HepG2 (cell line): ENCODE measurements around the gene RAB35. TPM values are rescaled to one million over a fixed set of nuclear protein-coding genes. Genes with fewer than 3 reads are reported as not detected.

Source experiments
- ATAC-seq: fragments of 200-7000 bp; cut with Tn5 transposase; 3 replicates; pipeline ENCODE4 v1.9.1; 2020; ENCODE audit warnings: mild to moderate bottlenecking, moderate library complexity
- BruUV-seq: library from RNA; stranded (reverse); fragments of 400-500 nt; replicated peaks from 2 replicates; lab custom pipeline; 2021; lab: Mats Ljungman, UMichigan
- CTCF ChIA-PET: fragments of 300-600 bp; formaldehyde crosslinking; extraction: SDS; loops from one replicate; lab custom pipeline; 2021; ENCODE audit warnings: low total read pairs, inconsistent platforms, low intra/inter-chr PET ratio; lab: Yijun Ruan, JAX
- POLR2A ChIA-PET: fragments of 350-600 bp; sonication (Branson Sonifier 250); formaldehyde crosslinking; loops from one replicate; lab custom pipeline; 2020; ENCODE audit warnings: antibody characterized with exemption, inconsistent platforms; lab: Yijun Ruan, JAX
- DNase-seq: peaks from one replicate; pipeline ENCODE4 v3.0.0-alpha.2; 2015; ENCODE audit warnings: low spot score
- FAIRE-seq: peaks from 3 replicates; lab custom pipeline; 2011; peaks lifted over from hg19 to GRCh38; lab: Jason Lieb, UNC
- H2AFZ ChIP-seq: one replicate; pipeline ENCODE4 v1.6.1; 2011; ENCODE audit warnings: low read length, inconsistent platforms
- H3K27ac ChIP-seq: fragments of 300-600 bp; 3 replicates; pipeline ENCODE4 v1.8.0; 2011; ENCODE audit warnings: mixed run types, mild to moderate bottlenecking, mixed read lengths, low read length, inconsistent platforms; ENCODE audit not compliant: insufficient read depth; ENCODE audit errors: extremely low read length
- H3K27me3 ChIP-seq, 2 experiments: fragments of 200-600 bp in 1 of 2; 2 replicates in 1 of 2; 3 replicates in 1 of 2; pipeline versions ENCODE4 v1.6.0 to v1.8.0; 2011; ENCODE audit warnings: low read length in 2 of 2, mild to moderate bottlenecking in 2 of 2, moderate library complexity in 2 of 2, inconsistent platforms in 1 of 2; ENCODE audit not compliant: insufficient read depth in 2 of 2, control insufficient read depth in 1 of 2
- H3K36me3 ChIP-seq, 2 experiments: fragments of 200-600 bp in 1 of 2; replicated peaks in 1 of 2; 2 replicates in 1 of 2; 3 replicates in 1 of 2; pipeline versions ENCODE4 v1.5.1 to v1.8.0; 2011; ENCODE audit warnings: low read length in 2 of 2, inconsistent platforms in 1 of 2; ENCODE audit not compliant: insufficient read depth in 2 of 2, control insufficient read depth in 1 of 2
- H3K4me1 ChIP-seq: 2 replicates; pipeline ENCODE4 v1.5.1; 2012; ENCODE audit warnings: low read length, inconsistent platforms; ENCODE audit not compliant: insufficient read depth
- H3K4me2 ChIP-seq: 2 replicates; pipeline ENCODE4 v1.6.0; 2011; ENCODE audit warnings: low read depth, low read length, inconsistent platforms
- H3K4me3 ChIP-seq, 3 experiments: fragments of 200-600 bp in 1 of 3; sonication (generic), shearing (Covaris generic) in 1 of 3; replicated peaks in 1 of 3; 2 replicates each; pipeline ENCODE4 v1.5.1; 2011 to 2016; ENCODE audit warnings: low read length in 3 of 3, inconsistent platforms in 2 of 3, low read depth in 2 of 3, mild to moderate bottlenecking in 2 of 3, control low read depth in 1 of 3, mixed read lengths in 1 of 3; ENCODE audit not compliant: insufficient read depth in 1 of 3
- H3K79me2 ChIP-seq: one replicate; pipeline ENCODE4 v1.6.1; 2011; ENCODE audit warnings: low read length, inconsistent platforms; ENCODE audit not compliant: insufficient read depth
- H3K9ac ChIP-seq: 2 replicates; pipeline ENCODE4 v1.6.0; 2011; ENCODE audit warnings: mild to moderate bottlenecking, low read depth, low read length, inconsistent platforms; ENCODE audit not compliant: insufficient read depth
- H3K9me3 ChIP-seq: 2 replicates; pipeline ENCODE4 v1.5.1; 2012; ENCODE audit warnings: mild to moderate bottlenecking, low read length
- H4K20me1 ChIP-seq: 2 replicates; pipeline ENCODE4 v1.6.0; 2011; ENCODE audit warnings: inconsistent platforms, mild to moderate bottlenecking, low read length, moderate library complexity; ENCODE audit not compliant: insufficient read depth
- AGO2 ChIP-seq: fragments of 200-400 bp; formaldehyde crosslinking; optimal IDR thresholded peaks from 2 replicates; pipeline ENCODE3; 2017; ENCODE audit warnings: mild to moderate bottlenecking, low read depth, low read length, moderate library complexity
- BRD4 ChIP-seq: sonication (generic); formaldehyde crosslinking; IDR thresholded peaks from 2 replicates; pipeline ENCODE4 v1.4.0; 2020; ENCODE audit warnings: missing genetic modification reagents
- CAMTA2 ChIP-seq: sonication (generic); formaldehyde crosslinking; IDR thresholded peaks from 2 replicates; pipeline ENCODE4 v1.4.0; 2020; ENCODE audit warnings: mild to moderate bottlenecking, missing genetic modification reagents, borderline replicate concordance
- CHD2 ChIP-seq: IDR thresholded peaks from 2 replicates; pipeline ENCODE4 v1.6.1; 2011; ENCODE audit warnings: low read depth, low read length, improper control_type of control experiment
- GFI1 ChIP-seq: sonication (generic); formaldehyde crosslinking; IDR thresholded peaks from 2 replicates; pipeline ENCODE4 v1.5.0; 2020; ENCODE audit warnings: missing genetic modification reagents, mild to moderate bottlenecking, borderline replicate concordance
- JUND ChIP-seq: sonication (generic); formaldehyde crosslinking; IDR thresholded peaks from 2 replicates; pipeline ENCODE4 v1.8.0; 2022; ENCODE audit warnings: mild to moderate bottlenecking, missing genetic modification reagents
- KLF9 ChIP-seq: IDR thresholded peaks from 2 replicates; pipeline ENCODE4 v1.6.1; 2016; ENCODE audit warnings: low read depth
- ZNF124 ChIP-seq: sonication (generic); formaldehyde crosslinking; IDR thresholded peaks from 2 replicates; pipeline ENCODE4 v1.4.0; 2020; ENCODE audit warnings: missing genetic modification reagents
- WGBS: methylation state at CpG from one replicate; pipeline ENCODE4 v1.1.6; 2017; ENCODE audit warnings: low lambda C conversion rate; 5-methylcytosine and 5-hydroxymethylcytosine counted together
- in situ Hi-C: cut with HindIII; loops from 2 replicates; pipeline ENCODE4 v1.10.0; 2017; ENCODE audit warnings: low pct_unique_long_range_greater_than_20kb; ENCODE audit not compliant: extremely low pct_ligation_motif_present
- intact Hi-C: fragments of 100-400 bp; cut with micrococcal nuclease; formaldehyde crosslinking; loops from one replicate; pipeline ENCODE4 v1.10.0; 2022; ENCODE audit not compliant: unreplicated experiment
- polyA plus RNA-seq, 8 experiments: library from polyadenylated mRNA; depleted of rRNA in 3 of 8; stranded (reverse) in 7 of 8; unstranded in 1 of 8; fragments of >200 nt; fragmentation: Illumina TruSeq in 4 of 8; extraction: Trizol in 4 of 8; gene quantifications; 2 replicates each; pipeline versions ENCODE4 v1.2.1 to v1.2.3, GENCODE V29; 2011 to 2016; ENCODE audit warnings: low read depth in 4 of 8, missing spikeins in 1 of 8, mixed read lengths in 1 of 8; ENCODE audit not compliant: insufficient read depth in 1 of 8
- total RNA-seq, 5 experiments: library from RNA; depleted of rRNA; stranded (reverse); fragments of >200 nt; fragmentation: Illumina TruSeq; extraction: Trizol; gene quantifications; 2 replicates each; pipeline ENCODE4 v1.2.3, GENCODE V29; 2016; ENCODE audit warnings: low read depth in 1 of 5

Gene RAB35
- total and polyA plus RNA-seq, 2 of the 13 experiments (the other 11 are each of a cell fraction or from before 2014, with no cell fraction given) = 25.2 to 29.1 TPM

DNA sequence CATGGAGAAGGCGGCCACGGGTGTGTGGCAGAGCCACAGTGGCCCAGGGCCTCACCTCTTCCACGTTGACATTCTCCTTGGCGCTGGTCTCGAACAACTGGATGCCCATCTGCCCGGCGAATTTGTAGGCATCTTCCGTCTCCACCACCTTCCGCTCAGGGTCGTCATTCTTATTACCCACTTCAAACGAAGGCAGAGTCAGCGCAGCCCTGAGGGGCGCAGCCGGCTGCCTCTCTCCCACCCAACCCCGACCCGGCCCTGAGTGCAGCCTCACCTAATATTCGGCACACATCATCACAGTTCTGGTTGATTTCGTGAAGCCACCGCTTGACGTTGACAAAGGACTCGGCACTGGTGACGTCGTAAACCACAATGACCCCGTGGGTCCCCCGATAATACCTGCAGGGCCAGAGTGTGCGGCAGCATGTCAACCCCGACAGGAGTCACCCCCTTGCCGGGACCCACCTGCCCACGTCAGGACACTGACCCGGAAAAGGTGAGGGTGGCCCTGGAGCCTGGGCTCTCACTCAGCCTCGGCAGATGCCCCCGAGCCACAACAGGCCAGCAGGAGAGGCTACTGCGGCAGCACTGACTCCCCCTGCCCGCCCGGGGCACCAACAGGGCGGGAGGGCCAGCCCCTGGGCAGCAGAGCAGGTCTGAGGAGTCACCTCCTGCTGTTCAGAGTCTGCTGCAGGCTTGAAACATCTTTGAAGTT lies 17.6 kb downstream of the RAB35 start (continued):
- TF ChIP-seq ZNF124 (CRISPR knock-in tag) (no peak), CAMTA2 (CRISPR knock-in tag) (no peak), GFI1 (CRISPR knock-in tag) (no peak), KLF9 (CRISPR knock-in tag) (no peak), CHD2 (no peak)

DNA sequence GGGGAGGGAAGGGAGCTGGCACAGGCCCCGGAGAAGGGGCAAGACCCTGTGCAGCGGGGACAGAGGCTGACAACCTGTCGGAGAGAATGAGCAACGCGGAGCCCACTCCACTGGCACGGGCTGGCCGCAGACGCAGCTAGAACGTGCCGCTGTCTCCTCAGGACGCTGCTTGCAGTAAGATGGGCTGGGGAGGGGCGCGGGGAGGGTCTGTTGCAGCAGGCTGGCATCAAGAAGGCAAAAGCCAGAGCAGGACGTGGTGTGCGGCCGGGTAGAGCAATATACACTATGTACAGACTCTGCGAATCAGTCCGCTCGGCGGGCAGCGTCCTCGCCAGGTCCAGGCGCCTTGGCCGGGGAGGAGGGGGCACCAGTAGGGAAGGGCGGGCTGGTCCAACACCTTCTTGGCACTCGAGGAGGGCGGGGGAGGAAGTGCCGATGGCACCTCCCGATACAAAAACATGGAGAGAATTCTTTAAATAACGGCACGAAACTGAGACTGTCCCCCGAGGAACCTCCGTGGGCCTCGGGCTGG lies 19.8 kb downstream of the RAB35 start:
- no peak for FAIRE-seq
- ChIA-PET CTCF (no interaction called here), POLR2A (no interaction called here)
- H3K4me2 ChIP-seq = no peak overlapping the region
- peaks cover 14 to 47% of the 10 kb centered on the region in 2 experiments; a peak in 4 of 5 replicates for H3K36me3 ChIP-seq
- no peak for DNase-seq
- peaks cover 2% of the 10 kb centered on the region for H3K79me2 ChIP-seq
- peaks cover 17% of the 10 kb centered on the region for H3K4me1 ChIP-seq
- no TSS peak for BruUV-seq
- 97% methylated on average over 34 of the region's 34 CpGs for WGBS
- no peak overlapping the region for H3K4me3 ChIP-seq
- no peaks in the 10 kb centered on the region; the same call in 1 of the 2 replicates for H4K20me1 ChIP-seq
- ATAC-seq = no peak
- no peak overlapping the region for H3K27ac ChIP-seq
- no peak overlapping the region for H2AFZ ChIP-seq
- TF ChIP-seq BRD4 (CRISPR knock-in tag) = no peak
- TF ChIP-seq AGO2 = peak; percentile 52
- TF ChIP-seq JUND = no peak
- in situ Hi-C loops = no loop called here
- no peaks in the 10 kb centered on the region for H3K27me3 ChIP-seq
- intact Hi-C loops = no loop called here
- no peak overlapping the region for H3K9ac ChIP-seq
- H3K9me3 ChIP-seq = no peaks in the 10 kb centered on the region
